Measurements from ENCODE around the gene TAF10. TPM values are rescaled to one million over a fixed set of nuclear protein-coding genes. Genes with fewer than 3 reads are reported as not detected.

TAF10 gene
- total and polyA plus RNA-seq, 3 donors from 2014 or later, result 123 to 389 (median 210) TPM

GRCh38 chr11:6608011-6608410 is 4.0 kb downstream of the TAF10 start:
- intact Hi-C loops (cut with DNase I; ENCODE audit: low total_unique reads), result no loop called here
- Histone ChIP-seq H3K4me1 (peaks cover 36% of the 10 kb centered on the region), H3K27ac (peak overlapping the region in 1 of 2 donors; percentile 90), H3K4me3 (no peak overlapping the region), H3K9me3 (no peaks in the 10 kb centered on the region), H3K36me3 (ENCODE audit: low read depth, missing control alignments) (no peaks in the 10 kb centered on the region), H3K27me3 (no peaks in the 10 kb centered on the region)
- peak; percentile 4 for DNase-seq
- WGBS, 2 donors, result 89 to 95% methylated on average over 9 of the region's 9 CpGs
- TF ChIP-seq CTCF (IDR thresholded peaks at IDR 0.05) (no peak), POLR2A (IDR thresholded peaks at IDR 0.05) (no peak)

- no peak for TF ChIP-seq POLR2A (IDR thresholded peaks at IDR 0.05)
- TF ChIP-seq CTCF (IDR thresholded peaks at IDR 0.05), result no peak
- Histone ChIP-seq H3K27ac (peak overlapping the region; percentile 85 to 90), H3K27me3 (no peaks in the 10 kb centered on the region), H3K36me3 (ENCODE audit: low read depth, missing control alignments) (no peaks in the 10 kb centered on the region), H3K4me1 (peaks cover 36% of the 10 kb centered on the region), H3K9me3 (no peaks in the 10 kb centered on the region), H3K4me3 (no peak overlapping the region)
- DNase-seq, result no peak
- intact Hi-C loops (cut with DNase I; ENCODE audit: low total_unique reads), result no loop called here
Measured at GRCh38 chr11:6607190-6607795, 4.7 kb downstream of the TAF10 start.

GRCh38 chr11:6606471-6607189 is 5.4 kb downstream of the TAF10 start:
- no peaks in the 10 kb centered on the region for H3K36me3 ChIP-seq (ENCODE audit: low read depth, missing control alignments)
- intact Hi-C loops (cut with DNase I; ENCODE audit: low total_unique reads), result no loop called here
- H3K4me3 ChIP-seq, result no peak overlapping the region
- DNase-seq, result peak; percentile 95
- H3K27me3 ChIP-seq, result no peaks in the 10 kb centered on the region
- no peaks in the 10 kb centered on the region for H3K9me3 ChIP-seq
- peak overlapping the region; percentile 85 to 90 for H3K27ac ChIP-seq
- TF ChIP-seq CTCF (IDR thresholded peaks at IDR 0.05), result no peak
- TF ChIP-seq POLR2A (IDR thresholded peaks at IDR 0.05), result peak; percentile 70
- WGBS, 2 donors, result 30% methylated on average over 11 of the region's 11 CpGs
- H3K4me1 ChIP-seq, result peaks cover 41% of the 10 kb centered on the region

- intact Hi-C loops (cut with DNase I; ENCODE audit: low total_unique reads), result no loop called here
- Histone ChIP-seq H3K36me3 (ENCODE audit: low read depth, missing control alignments) (no peaks in the 10 kb centered on the region), H3K9me3 (no peaks in the 10 kb centered on the region), H3K4me1 (peaks cover 41% of the 10 kb centered on the region), H3K4me3 (peak overlapping the region; percentile 95), H3K27me3 (no peaks in the 10 kb centered on the region), H3K27ac (peak overlapping the region; percentile 90)
- WGBS, 2 donors, result 8 to 13% methylated on average over 3 of the region's 3 CpGs
- DNase-seq, result no peak
- no peak for TF ChIP-seq POLR2A (IDR thresholded peaks at IDR 0.05)
- no peak for TF ChIP-seq CTCF (IDR thresholded peaks at IDR 0.05)
Measured at GRCh38 chr11:6604790-6605189, 7.2 kb downstream of the TAF10 start.

Measured in testis (tissue), 3 donors.